ENCODE data around the gene KLK5.

The KLK5 gene

DNA sequence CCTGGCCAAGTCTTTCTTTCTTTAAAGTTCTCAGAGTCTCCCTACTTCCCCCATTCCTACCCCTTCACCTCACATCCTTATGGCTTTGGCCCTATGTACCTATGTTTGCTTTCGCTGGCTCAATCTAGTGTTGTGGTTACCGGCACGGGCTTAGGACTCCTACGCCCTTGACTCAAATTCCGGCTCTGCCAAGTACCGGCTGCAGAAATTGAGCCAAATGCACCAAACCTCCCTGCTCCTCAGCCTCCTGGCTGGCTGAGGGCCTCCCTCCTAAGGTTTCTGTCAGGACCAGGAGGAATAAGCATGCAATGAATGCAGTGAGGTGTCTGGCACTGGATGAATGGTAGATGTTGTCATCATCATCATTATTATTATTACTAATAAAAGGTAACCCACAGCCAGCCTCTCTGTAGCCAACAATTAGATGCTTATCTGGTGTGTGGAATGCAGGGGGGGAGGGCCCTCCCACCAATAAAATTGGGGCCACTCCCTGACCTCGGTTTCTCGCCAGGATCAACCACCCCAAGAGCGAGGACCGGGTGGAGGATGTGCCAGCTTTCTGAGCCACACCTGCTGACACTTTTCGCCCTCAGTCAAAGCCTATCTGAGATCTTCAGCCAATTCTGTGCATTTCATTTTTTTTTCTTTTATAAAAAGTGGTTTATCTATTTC is 20.7 kb downstream of the KLK5 start:
- FAIRE-seq (no peak), DNase-seq (ENCODE audit: insufficient read length, low spot score) (no peak)
- TF ChIP-seq POLR2AphosphoS5 (IDR thresholded peaks at IDR 0.05; ENCODE audit: low read depth, low read length) (no peak), TAF1 (IDR thresholded peaks at IDR 0.05; ENCODE audit: low read depth, low read length) (no peak), POLR2A (IDR thresholded peaks at IDR 0.05; ENCODE audit: low read depth, low read length) (no peak), SPI1 (IDR thresholded peaks at IDR 0.05; ENCODE audit: low read depth, low read length) (no peak), POU2F2 (IDR thresholded peaks at IDR 0.05; ENCODE audit: low read depth, low read length) (no peak), PAX5 (IDR thresholded peaks at IDR 0.05; ENCODE audit: insufficient read depth, low read length, severe bottlenecking) (no peak)

DNA sequence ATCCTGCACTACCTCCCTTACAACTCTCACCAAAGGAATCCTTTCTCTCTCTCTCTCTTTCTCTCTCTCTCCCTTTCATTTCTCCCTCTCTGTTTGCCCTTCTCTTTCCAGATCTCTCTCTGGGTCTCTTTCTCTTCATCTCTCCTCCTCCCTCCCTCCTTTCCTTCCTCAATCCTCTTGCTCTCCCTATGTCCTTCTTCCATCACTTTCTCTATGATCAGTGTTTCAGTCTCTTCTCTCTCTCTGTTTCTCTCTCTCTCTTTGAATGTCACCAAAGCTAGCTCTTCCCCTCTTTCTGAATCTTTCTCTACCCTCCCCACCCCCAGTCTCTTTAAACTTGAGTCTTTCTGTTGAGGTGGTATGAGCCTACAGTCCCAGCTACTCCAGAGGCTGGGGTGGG is 21.8 kb downstream of the KLK5 start:
- no peak for TF ChIP-seq SPI1 (IDR thresholded peaks at IDR 0.05; ENCODE audit: low read depth, low read length)
- no peak for TF ChIP-seq TAF1 (IDR thresholded peaks at IDR 0.05; ENCODE audit: low read depth, low read length)
- no peak for TF ChIP-seq POLR2A (IDR thresholded peaks at IDR 0.05; ENCODE audit: low read depth, low read length)
- no peak for TF ChIP-seq POLR2AphosphoS5 (IDR thresholded peaks at IDR 0.05; ENCODE audit: low read depth, low read length)
- TF ChIP-seq POU2F2 (IDR thresholded peaks at IDR 0.05; ENCODE audit: low read depth, low read length), result no peak
- TF ChIP-seq PAX5 (IDR thresholded peaks at IDR 0.05; ENCODE audit: insufficient read depth, low read length, severe bottlenecking), result no peak
- no peak for DNase-seq (ENCODE audit: insufficient read length, low spot score)
- FAIRE-seq, result no peak

DNA sequence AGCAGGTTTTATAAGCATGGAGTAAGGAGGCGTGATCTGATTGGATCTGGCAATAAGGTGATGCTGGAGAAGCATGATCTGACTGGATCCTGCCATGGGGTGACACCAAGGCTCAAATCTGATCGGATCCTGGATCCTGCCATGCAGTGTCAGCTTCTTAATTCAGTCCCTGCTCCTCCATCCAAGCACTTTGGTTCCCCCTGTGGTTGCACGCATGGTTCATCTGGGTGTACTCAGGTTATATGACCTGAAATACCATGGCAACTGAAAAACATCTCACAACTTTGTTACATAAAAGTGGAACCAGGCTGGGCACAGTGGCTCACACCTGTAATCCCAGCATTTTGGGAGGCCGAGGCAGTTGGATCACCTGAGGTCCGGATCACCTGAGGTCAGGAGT is 24.0 kb downstream of the KLK5 start:
- DNase-seq (ENCODE audit: insufficient read length, low spot score) (no peak), FAIRE-seq (no peak)

DNA sequence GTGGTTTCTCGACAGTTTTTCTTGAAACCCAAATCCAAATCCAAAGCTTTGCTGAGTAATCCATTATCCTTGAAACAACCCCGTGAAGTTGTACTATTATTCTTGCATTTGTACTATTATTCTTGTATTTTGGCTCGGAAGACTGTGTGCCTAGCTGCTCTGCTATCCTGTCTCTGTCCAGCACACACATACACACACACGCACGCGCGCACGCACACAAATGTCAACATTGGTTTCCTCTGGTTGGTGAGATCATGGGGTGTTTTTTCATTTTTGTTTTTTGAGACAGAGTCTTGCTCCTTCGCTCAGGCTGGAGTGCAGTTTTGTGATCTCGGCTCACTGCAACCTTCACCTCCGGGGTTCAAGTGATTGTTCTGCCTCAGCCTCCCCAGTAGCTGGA is 26.7 kb downstream of the KLK5 start:
- FAIRE-seq, result no peak
- TF ChIP-seq POU2F2 (IDR thresholded peaks at IDR 0.05; ENCODE audit: low read depth, low read length) (no peak), PAX5 (IDR thresholded peaks at IDR 0.05; ENCODE audit: insufficient read depth, low read length, severe bottlenecking) (no peak), POLR2A (IDR thresholded peaks at IDR 0.05; ENCODE audit: low read depth, low read length) (no peak), SPI1 (IDR thresholded peaks at IDR 0.05; ENCODE audit: low read depth, low read length) (no peak), POLR2AphosphoS5 (IDR thresholded peaks at IDR 0.05; ENCODE audit: low read depth, low read length) (no peak), TAF1 (IDR thresholded peaks at IDR 0.05; ENCODE audit: low read depth, low read length) (no peak)
- DNase-seq (ENCODE audit: insufficient read length, low spot score), result no peak

More for the DNA sequence above, 24.0 kb downstream of the KLK5 start:
- TF ChIP-seq SPI1 (IDR thresholded peaks at IDR 0.05; ENCODE audit: low read depth, low read length), result no peak
- TF ChIP-seq POLR2AphosphoS5 (IDR thresholded peaks at IDR 0.05; ENCODE audit: low read depth, low read length), result no peak
- TF ChIP-seq PAX5 (IDR thresholded peaks at IDR 0.05; ENCODE audit: insufficient read depth, low read length, severe bottlenecking), result no peak
- no peak for TF ChIP-seq TAF1 (IDR thresholded peaks at IDR 0.05; ENCODE audit: low read depth, low read length)
- no peak for TF ChIP-seq POU2F2 (IDR thresholded peaks at IDR 0.05; ENCODE audit: low read depth, low read length)
- no peak for TF ChIP-seq POLR2A (IDR thresholded peaks at IDR 0.05; ENCODE audit: low read depth, low read length)

DNA sequence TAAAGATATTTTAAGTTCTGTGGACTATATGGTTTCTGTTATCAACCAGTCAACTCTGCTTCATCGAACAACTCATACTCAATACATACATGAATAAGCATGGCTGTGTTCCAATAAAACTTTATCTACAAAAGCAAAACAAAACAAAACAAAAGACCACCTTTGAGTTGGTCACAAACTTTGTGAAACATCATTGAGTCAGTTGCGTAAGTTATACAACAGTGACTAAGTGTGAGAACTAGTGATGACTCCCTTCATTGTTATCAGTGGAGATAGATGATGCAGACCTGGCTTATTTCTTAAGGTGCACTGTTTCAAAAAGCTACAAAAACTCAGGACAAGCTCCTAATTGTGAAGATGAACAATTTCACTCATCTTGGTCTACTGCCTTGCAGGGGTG is 27.1 kb downstream of the KLK5 start:
- no peak for DNase-seq (ENCODE audit: insufficient read length, low spot score)
- no peak for TF ChIP-seq SPI1 (IDR thresholded peaks at IDR 0.05; ENCODE audit: low read depth, low read length)
- TF ChIP-seq POLR2A (IDR thresholded peaks at IDR 0.05; ENCODE audit: low read depth, low read length), result no peak
- no peak for TF ChIP-seq POU2F2 (IDR thresholded peaks at IDR 0.05; ENCODE audit: low read depth, low read length)
- no peak for TF ChIP-seq TAF1 (IDR thresholded peaks at IDR 0.05; ENCODE audit: low read depth, low read length)
- no peak for TF ChIP-seq PAX5 (IDR thresholded peaks at IDR 0.05; ENCODE audit: insufficient read depth, low read length, severe bottlenecking)
- no peak for TF ChIP-seq POLR2AphosphoS5 (IDR thresholded peaks at IDR 0.05; ENCODE audit: low read depth, low read length)
- FAIRE-seq, result no peak

DNA sequence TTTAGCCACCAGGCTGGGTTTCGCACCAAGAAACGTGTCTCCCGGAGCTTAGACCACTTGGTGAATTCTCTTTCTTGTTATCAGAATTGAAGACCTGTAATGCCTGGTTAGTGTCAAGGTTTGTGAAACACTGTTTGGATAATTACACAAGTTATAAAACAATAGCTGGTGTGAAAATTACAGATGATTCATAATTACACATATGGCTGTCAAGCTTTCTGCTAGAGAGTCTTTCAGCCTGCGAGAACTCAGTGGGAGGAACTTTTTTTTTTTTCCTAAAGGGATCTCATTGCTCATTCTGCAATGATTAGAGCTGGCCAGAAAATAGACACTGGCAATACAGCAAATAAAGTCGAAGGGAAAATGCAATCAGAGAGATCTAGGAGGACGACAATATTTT is 28.3 kb downstream of the KLK5 start:
- no peak for DNase-seq (ENCODE audit: insufficient read length, low spot score)
- FAIRE-seq, result no peak
- TF ChIP-seq SPI1 (IDR thresholded peaks at IDR 0.05; ENCODE audit: low read depth, low read length) (no peak), TAF1 (IDR thresholded peaks at IDR 0.05; ENCODE audit: low read depth, low read length) (no peak), PAX5 (IDR thresholded peaks at IDR 0.05; ENCODE audit: insufficient read depth, low read length, severe bottlenecking) (no peak), POLR2AphosphoS5 (IDR thresholded peaks at IDR 0.05; ENCODE audit: low read depth, low read length) (no peak), POU2F2 (IDR thresholded peaks at IDR 0.05; ENCODE audit: low read depth, low read length) (no peak), POLR2A (IDR thresholded peaks at IDR 0.05; ENCODE audit: low read depth, low read length) (no peak)

DNA sequence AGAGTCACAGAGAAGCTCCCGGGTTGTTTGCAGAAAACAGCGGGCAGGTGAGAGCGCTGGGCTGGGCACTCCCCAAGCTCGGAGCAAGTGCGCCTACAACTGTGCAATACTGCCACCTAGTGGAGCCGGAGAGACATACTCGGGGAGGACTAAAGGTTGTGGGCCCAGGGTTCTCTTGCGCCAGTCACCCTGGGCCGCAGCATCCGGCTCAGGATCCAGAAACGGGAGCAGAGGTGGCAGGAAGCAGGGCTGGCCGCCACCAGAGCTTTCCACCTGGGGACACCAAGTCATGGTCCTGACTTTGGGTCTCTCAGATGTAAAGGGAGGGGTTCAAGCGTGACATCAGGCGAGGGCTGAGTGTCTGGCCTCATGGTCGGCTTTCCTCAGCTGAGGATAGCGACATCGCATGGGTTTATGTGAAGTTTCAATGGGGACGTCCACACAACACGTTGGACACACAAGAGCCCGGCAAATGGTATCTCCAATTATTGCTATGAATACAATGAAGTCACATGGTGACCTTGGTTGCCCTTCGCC is 30.5 kb downstream of the KLK5 start:
- FAIRE-seq, result peak; percentile 94
- TF ChIP-seq TAF1 (IDR thresholded peaks at IDR 0.05; ENCODE audit: low read depth, low read length), result no peak
- TF ChIP-seq POLR2AphosphoS5 (IDR thresholded peaks at IDR 0.05; ENCODE audit: low read depth, low read length), result no peak
- no peak for TF ChIP-seq SPI1 (IDR thresholded peaks at IDR 0.05; ENCODE audit: low read depth, low read length)
- no peak; the same call in 1 of the 2 replicates for TF ChIP-seq POU2F2 (IDR thresholded peaks at IDR 0.05; ENCODE audit: low read depth, low read length)
- no peak for TF ChIP-seq PAX5 (IDR thresholded peaks at IDR 0.05; ENCODE audit: insufficient read depth, low read length, severe bottlenecking)
- no peak for TF ChIP-seq POLR2A (IDR thresholded peaks at IDR 0.05; ENCODE audit: low read depth, low read length)
- peak; percentile 77 for DNase-seq (ENCODE audit: insufficient read length, low spot score)

DNA sequence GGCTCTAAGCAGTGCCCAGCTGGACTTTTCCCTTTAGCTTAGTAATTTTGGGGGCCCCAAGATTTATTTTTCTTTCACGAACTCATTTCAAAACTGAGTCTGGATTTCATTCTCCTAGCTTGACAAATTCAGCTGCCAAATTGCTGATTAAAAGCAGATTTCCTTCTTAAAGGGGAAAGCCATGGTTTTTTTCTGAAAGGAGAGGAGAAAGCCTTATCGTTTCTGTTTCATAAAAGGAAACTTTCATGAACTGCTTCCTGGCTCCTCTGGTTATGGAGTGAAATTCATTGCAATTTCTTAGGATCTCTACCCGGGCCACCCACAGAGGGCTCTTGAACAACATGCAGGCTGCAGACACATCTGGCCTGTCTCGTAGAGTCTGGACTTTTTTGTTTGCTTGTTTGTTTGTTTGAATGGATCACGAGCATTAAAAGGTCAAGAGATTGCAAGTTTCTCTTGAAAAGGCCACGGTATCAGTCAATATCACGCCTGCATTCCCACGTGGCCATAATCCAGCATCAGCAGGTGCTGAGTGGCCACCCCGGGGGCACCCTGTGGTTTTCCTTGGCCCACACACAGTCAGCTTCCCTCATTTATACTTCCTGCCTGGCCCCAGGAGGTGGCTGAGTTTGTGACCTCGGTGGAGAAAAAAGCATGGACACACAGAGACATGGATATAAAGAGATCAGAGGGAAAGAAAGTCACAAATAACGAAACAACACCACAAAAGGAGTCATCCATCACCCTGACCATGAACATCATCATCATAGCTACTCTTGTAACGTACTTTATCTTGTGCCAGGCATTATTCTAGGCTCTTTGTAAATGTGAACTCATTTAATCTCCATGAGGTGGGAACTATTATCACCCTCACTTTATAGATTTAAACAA is 31.2 kb downstream of the KLK5 start:
- TF ChIP-seq PAX5 (IDR thresholded peaks at IDR 0.05; ENCODE audit: insufficient read depth, low read length, severe bottlenecking) (no peak), POLR2AphosphoS5 (IDR thresholded peaks at IDR 0.05; ENCODE audit: low read depth, low read length) (no peak), TAF1 (IDR thresholded peaks at IDR 0.05; ENCODE audit: low read depth, low read length) (no peak), SPI1 (IDR thresholded peaks at IDR 0.05; ENCODE audit: low read depth, low read length) (no peak), POLR2A (IDR thresholded peaks at IDR 0.05; ENCODE audit: low read depth, low read length) (no peak), POU2F2 (IDR thresholded peaks at IDR 0.05; ENCODE audit: low read depth, low read length) (no peak)
- no peak for DNase-seq (ENCODE audit: insufficient read length, low spot score)
- FAIRE-seq, result no peak

DNA sequence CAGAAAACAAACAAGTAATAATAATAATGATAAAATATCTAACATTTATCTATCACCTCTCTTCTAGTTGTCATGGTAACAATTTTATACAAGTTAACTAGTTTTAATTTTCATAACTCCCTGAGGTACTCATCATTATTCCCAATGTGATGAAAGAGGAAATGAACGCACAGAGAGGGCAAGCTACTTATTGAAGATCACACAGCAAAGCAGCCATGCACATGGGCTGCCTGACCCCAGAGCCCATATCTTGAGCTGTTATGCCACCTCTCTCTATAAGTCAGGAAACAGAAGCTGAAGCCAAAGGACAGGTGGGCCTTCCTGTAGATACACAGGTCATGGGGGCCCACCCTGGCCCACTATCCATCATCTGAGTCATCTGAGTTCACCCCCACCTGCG is 36.8 kb downstream of the KLK5 start:
- TF ChIP-seq POU2F2 (IDR thresholded peaks at IDR 0.05; ENCODE audit: low read depth, low read length), result no peak
- no peak for TF ChIP-seq TAF1 (IDR thresholded peaks at IDR 0.05; ENCODE audit: low read depth, low read length)
- no peak for TF ChIP-seq POLR2AphosphoS5 (IDR thresholded peaks at IDR 0.05; ENCODE audit: low read depth, low read length)
- no peak for TF ChIP-seq PAX5 (IDR thresholded peaks at IDR 0.05; ENCODE audit: insufficient read depth, low read length, severe bottlenecking)
- no peak for TF ChIP-seq POLR2A (IDR thresholded peaks at IDR 0.05; ENCODE audit: low read depth, low read length)
- no peak for TF ChIP-seq SPI1 (IDR thresholded peaks at IDR 0.05; ENCODE audit: low read depth, low read length)
- DNase-seq (ENCODE audit: insufficient read length, low spot score), result no peak
- FAIRE-seq, result no peak

All from GM12891 (cell line).